H1 (cell line): ENCODE measurements around the gene NUP58.

Experiments used
- CEBPB ChIP-seq: IDR thresholded peaks from 2 replicates; pipeline ENCODE4 v1.6.1; 2012; ENCODE audit warnings: low read depth, low read length
- CTCF ChIP-seq, 3 experiments: IDR thresholded peaks; 1 replicate in 2 of 3; 2 replicates in 1 of 3; pipeline versions ENCODE4 v1.5.1 to v1.6.1; 2011; ENCODE audit warnings: low read length in 3 of 3, mild to moderate bottlenecking in 3 of 3, inconsistent platforms in 2 of 3, low read depth in 1 of 3, moderate library complexity in 1 of 3; ENCODE audit not compliant: insufficient read depth in 1 of 3; ENCODE audit errors: control extremely low read depth in 1 of 3
- HDAC2 ChIP-seq, 2 experiments: fragments of 300-600 bp in 1 of 2; sonication (generic) in 1 of 2; IDR thresholded peaks; 2 replicates each; pipeline ENCODE4 v1.6.1; 2011 to 2012; ENCODE audit warnings: low read depth in 2 of 2, low read length in 2 of 2, mild to moderate bottlenecking in 2 of 2, moderate library complexity in 2 of 2, borderline replicate concordance in 1 of 2, inconsistent platforms in 1 of 2
- MAX ChIP-seq: IDR thresholded peaks from 2 replicates; pipeline ENCODE4 v1.6.1; 2012; ENCODE audit warnings: inconsistent platforms
- POLR2AphosphoS5 ChIP-seq: IDR thresholded peaks from 2 replicates; pipeline ENCODE4 v1.6.1; 2011; ENCODE audit warnings: low read depth, low read length
- RNF2 ChIP-seq: fragments of 200-900, 300-1000 bp; sonication (generic); IDR thresholded peaks from 2 replicates; pipeline ENCODE4 v1.7.1; 2016; ENCODE audit warnings: borderline replicate concordance, low read depth, mild to moderate bottlenecking, antibody characterized with exemption, low read length; ENCODE audit not compliant: poor library complexity, severe bottlenecking; ENCODE audit errors: missing control alignments
- SIX5 ChIP-seq: IDR thresholded peaks from 2 replicates; pipeline ENCODE4 v1.6.1; 2011; ENCODE audit warnings: mild to moderate bottlenecking, low read depth, low read length
- SUZ12 ChIP-seq: fragments of 200-600 bp; sonication (generic); IDR thresholded peaks from 2 replicates; pipeline ENCODE4 v1.6.1; 2012; ENCODE audit warnings: mild to moderate bottlenecking, inconsistent platforms, low read length, moderate library complexity, mixed read lengths

- TF ChIP-seq MAX: no peak
- TF ChIP-seq SUZ12: no peak
- TF ChIP-seq RNF2: no peak
- TF ChIP-seq HDAC2 (IDR thresholded peaks at IDR 0.05; ENCODE audit: borderline replicate concordance in 1 of 2, low read depth in 2 of 2, low read length in 2 of 2): no peak
- no peak for TF ChIP-seq CTCF (IDR thresholded peaks at IDR 0.05; ENCODE audit: control extremely low read depth in 1 of 3, insufficient read depth in 1 of 3, low read depth in 1 of 3, low read length in 3 of 3)
- TF ChIP-seq SIX5: no peak
- no peak for TF ChIP-seq POLR2AphosphoS5
- no peak for TF ChIP-seq CEBPB
These were observed 76.0 kb downstream of the NUP58 start for GRCh38 chr13:25377244-25377962.
